Astrocyte of the spinal cord (primary cell): ENCODE results near the gene SNED1.

Experiments used
- DNase-seq: peaks from one replicate; pipeline ENCODE4 v3.0.0; 2011; ENCODE audit warnings: low read depth, low spot score
- H3K4me3 ChIP-seq: 2 replicates; pipeline ENCODE4 v1.5.1; 2011; ENCODE audit warnings: low read depth, mild to moderate bottlenecking, low read length, moderate library complexity
- CTCF ChIP-seq: IDR thresholded peaks from 2 replicates; pipeline ENCODE4 v1.5.1; 2012; ENCODE audit warnings: low read depth, mild to moderate bottlenecking, low read length, inconsistent platforms
- in situ Hi-C: cut with HindIII; loops from 2 replicates; pipeline ENCODE4 v1.10.0; 2017; ENCODE audit warnings: low sequenced_read_pairs

The SNED1 gene

GRCh38 chr2:241107031-241107783 is 108.8 kb downstream of the SNED1 start:
- no peak for TF ChIP-seq CTCF
- DNase-seq = no peak
- no peak overlapping the region for H3K4me3 ChIP-seq
- in situ Hi-C loops = no loop called here

- H3K4me3 ChIP-seq = no peak overlapping the region
- DNase-seq = no peak
- in situ Hi-C loops = no loop called here
- TF ChIP-seq CTCF = no peak
Observed at GRCh38 chr2:241108271-241109209, 110.1 kb downstream of the SNED1 start.

- no peak for TF ChIP-seq CTCF
- DNase-seq = no peak
- H3K4me3 ChIP-seq = no peak overlapping the region
- in situ Hi-C loops = no loop called here
Observed at GRCh38 chr2:241109210-241110088, 111.0 kb downstream of the SNED1 start.

GRCh38 chr2:241110089-241110606 is 111.7 kb downstream of the SNED1 start:
- DNase-seq = no peak
- H3K4me3 ChIP-seq = no peak overlapping the region
- in situ Hi-C loops = no loop called here
- no peak for TF ChIP-seq CTCF

GRCh38 chr2:241110607-241111439 is 112.4 kb downstream of the SNED1 start:
- DNase-seq = no peak
- H3K4me3 ChIP-seq = no peak overlapping the region
- in situ Hi-C loops = no loop called here
- no peak for TF ChIP-seq CTCF
